Right ventricle myocardium superior (tissue), 1 donor: ENCODE data around the gene RTN4RL1. TPM values are rescaled to one million over a fixed set of nuclear protein-coding genes. Genes with fewer than 3 reads are reported as not detected.
"Not testable (repeated sequence)": the region's sequence is repeated elsewhere in the genome, so short reads cannot be mapped to it uniquely, and the experiment has no call there.

Source experiments
- ATAC-seq: fragments of 200-7000 bp; cut with Tn5 transposase; one replicate; pipeline ENCODE4 v1.9.1; 2020; ENCODE audit warnings: mild to moderate bottlenecking; ENCODE audit not compliant: poor library complexity
- DNase-seq: peaks from one replicate; pipeline ENCODE4 v3.0.0-alpha.2; 2020
- intact Hi-C: fragments of 100-400 bp; cut with DNase I; formaldehyde crosslinking; loops from one replicate; pipeline ENCODE4 v1.11.2; 2022
- total RNA-seq: library from RNA; stranded (reverse); fragmentation: NEBNext Ultra II Directional; extraction: Animal tissue kit (Norgen Biotek cat#: 25700); gene quantifications from one replicate; pipeline ENCODE4 v1.2.1, GENCODE V29; 2021
- donor health status: DM: no; HTN: yes; CAD: no; lungs with severe emphysema.

Gene RTN4RL1
- total RNA-seq, 1 donor from 2014 or later: 3.4 TPM

GRCh38 chr17:2017274-2017941 is 7.7 kb downstream of the RTN4RL1 start:
- intact Hi-C loops: no loop called here
- no peak for DNase-seq
- no peak for ATAC-seq

GRCh38 chr17:2016494-2016893 is 8.6 kb downstream of the RTN4RL1 start:
- no peak for ATAC-seq

GRCh38 chr17:2015314-2015713 is 9.8 kb downstream of the RTN4RL1 start:
- intact Hi-C loops: no loop called here
- DNase-seq (no peak), ATAC-seq (no peak)

More at GRCh38 chr17:2016494-2016893, 8.6 kb downstream of the RTN4RL1 start:
- no peak for DNase-seq
- intact Hi-C loops: no loop called here

GRCh38 chr17:2013994-2014317 is 11.2 kb downstream of the RTN4RL1 start:
- intact Hi-C loops: no loop called here
- ATAC-seq (no peak), DNase-seq (no peak)

GRCh38 chr17:2013220-2013993 is 11.7 kb downstream of the RTN4RL1 start:
- ATAC-seq, intact Hi-C loops, DNase-seq: not testable (repeated sequence)

GRCh38 chr17:2012499-2012898 is 12.6 kb downstream of the RTN4RL1 start:
- intact Hi-C loops: no loop called here
- ATAC-seq (no peak), DNase-seq (no peak)

GRCh38 chr17:2011411-2012371 is 13.4 kb downstream of the RTN4RL1 start:
- ATAC-seq (peak; percentile 34), DNase-seq (no peak)
- intact Hi-C loops: no loop called here

- ATAC-seq (no peak), DNase-seq (no peak)
- intact Hi-C loops: no loop called here
These were observed 15.4 kb downstream of the RTN4RL1 start for GRCh38 chr17:2009737-2010136.

- intact Hi-C loops: no loop called here
- ATAC-seq (no peak), DNase-seq (no peak)
These were observed 16.6 kb downstream of the RTN4RL1 start for GRCh38 chr17:2008332-2009126.

GRCh38 chr17:2004435-2004952 is 20.6 kb downstream of the RTN4RL1 start:
- ATAC-seq: peak; percentile 12
- intact Hi-C loops: no loop called here
- no peak for DNase-seq

GRCh38 chr17:2003525-2003924 is 21.6 kb downstream of the RTN4RL1 start:
- intact Hi-C loops: no loop called here
- ATAC-seq (no peak), DNase-seq (no peak)

GRCh38 chr17:2002767-2003329 is 22.3 kb downstream of the RTN4RL1 start:
- no peak for ATAC-seq
- intact Hi-C loops: no loop called here
- no peak for DNase-seq

- DNase-seq (peak; percentile 78), ATAC-seq (peak; percentile 89)
- intact Hi-C loops: no loop called here
These were observed 25.4 kb downstream of the RTN4RL1 start for GRCh38 chr17:1999557-2000251.

GRCh38 chr17:1997927-1998742 is 27.0 kb downstream of the RTN4RL1 start:
- intact Hi-C loops: no loop called here
- no peak for DNase-seq
- ATAC-seq: no peak

GRCh38 chr17:1997289-1997926 is 27.7 kb downstream of the RTN4RL1 start:
- intact Hi-C loops: no loop called here
- ATAC-seq (no peak), DNase-seq (no peak)

GRCh38 chr17:1996800-1997288 is 28.3 kb downstream of the RTN4RL1 start:
- ATAC-seq (no peak), DNase-seq (no peak)
- intact Hi-C loops: no loop called here
